Hepatocyte (in vitro differentiated cells): ENCODE data around the gene PRDM16. TPM values are rescaled to one million over a fixed set of nuclear protein-coding genes. Genes with fewer than 3 reads are reported as not detected.

ENCODE experiments used
- DNase-seq: peaks from one replicate; pipeline ENCODE4 v3.0.0-alpha.2; 2016; ENCODE audit warnings: low spot score
- H2AFZ ChIP-seq: fragments of 200-600 bp; sonication (generic); 2 replicates; pipeline ENCODE4 v1.6.0; 2016; ENCODE audit warnings: antibody characterized with exemption, mild to moderate bottlenecking
- H3K27ac ChIP-seq: fragments of 200-600 bp; sonication (generic); 2 replicates; pipeline ENCODE4 v1.5.1; 2016; ENCODE audit warnings: mild to moderate bottlenecking
- H3K27me3 ChIP-seq: fragments of 200-600 bp; sonication (generic); 2 replicates; pipeline ENCODE4 v1.6.1; 2016
- H3K36me3 ChIP-seq: fragments of 200-600 bp; sonication (generic); replicated peaks from 2 replicates; pipeline ENCODE4 v1.5.1; 2016; ENCODE audit warnings: low read depth; ENCODE audit not compliant: insufficient read depth
- H3K4me1 ChIP-seq: fragments of 200-600 bp; sonication (generic); 2 replicates; pipeline ENCODE4 v1.5.1; 2016; ENCODE audit warnings: mild to moderate bottlenecking, moderate library complexity; ENCODE audit not compliant: insufficient read depth
- H3K4me2 ChIP-seq: fragments of 200-600 bp; sonication (generic); 2 replicates; pipeline ENCODE4 v1.6.0; 2016
- H3K4me3 ChIP-seq: fragments of 200-600 bp; sonication (generic); 2 replicates; pipeline ENCODE4 v1.5.1; 2016; ENCODE audit warnings: mild to moderate bottlenecking
- H3K79me2 ChIP-seq: fragments of 200-600 bp; sonication (generic); 2 replicates; pipeline ENCODE4 v1.6.0; 2017; ENCODE audit warnings: mild to moderate bottlenecking
- H3K9me2 ChIP-seq: fragments of 200-600 bp; sonication (generic); replicated peaks from 2 replicates; pipeline ENCODE4 v1.6.0; 2017; ENCODE audit warnings: mild to moderate bottlenecking; ENCODE audit not compliant: insufficient read depth
- H3K9me3 ChIP-seq: fragments of 200-600 bp; sonication (generic); 2 replicates; pipeline ENCODE4 v1.5.1; 2016; ENCODE audit warnings: low read depth, mild to moderate bottlenecking
- H4K20me1 ChIP-seq: fragments of 200-600 bp; sonication (generic); 2 replicates; pipeline ENCODE4 v1.6.0; 2016; ENCODE audit warnings: mild to moderate bottlenecking; ENCODE audit not compliant: insufficient read depth, poor library complexity, severe bottlenecking
- CTCF ChIP-seq: fragments of 200-600 bp; sonication (generic); IDR thresholded peaks from 2 replicates; pipeline ENCODE4 v1.5.1; 2016; ENCODE audit warnings: antibody characterized with exemption, mild to moderate bottlenecking; ENCODE audit not compliant: poor library complexity
- EZH2 ChIP-seq: fragments of 200-600 bp; sonication (generic); IDR thresholded peaks from 2 replicates; pipeline ENCODE4 v1.6.1; 2016; ENCODE audit warnings: antibody characterized with exemption, mild to moderate bottlenecking, borderline replicate concordance
- EZH2phosphoT487 ChIP-seq: fragments of 200-600 bp; sonication (generic); IDR thresholded peaks from one replicate; pipeline ENCODE4 v1.6.1; 2018; ENCODE audit warnings: antibody characterized with exemption, mild to moderate bottlenecking, low read depth, moderate library complexity; ENCODE audit not compliant: unreplicated experiment, severe bottlenecking
- WGBS: methylation state at CpG from one replicate; pipeline ENCODE4 v1.1.6; 2016; ENCODE audit warnings: low lambda C conversion rate; ENCODE audit errors: missing lambda C conversion rate; 5-methylcytosine and 5-hydroxymethylcytosine counted together
- polyA plus RNA-seq: library from polyadenylated mRNA; unstranded; fragments of >200 nt; fragmentation: Nextera tagmentation; extraction: Ambion mirVana; gene quantifications from 2 replicates; pipeline ENCODE4 v1.2.1, GENCODE V29; 2016
- total RNA-seq: library from RNA; depleted of rRNA; stranded (reverse); fragments of >200 nt; gene quantifications from 2 replicates; pipeline ENCODE4 v1.2.3, GENCODE V29; 2014

The PRDM16 gene
- total and polyA plus RNA-seq, 2 experiments from 2014 or later = 8.1 to 9.9 TPM

GRCh38 chr1:3339856-3340255 lies 270.9 kb downstream of the PRDM16 start:
- 97% methylated on average over 12 of the region's 12 CpGs for WGBS
- H3K4me2 ChIP-seq = no peak overlapping the region

GRCh38 chr1:3340548-3341235 lies 271.7 kb downstream of the PRDM16 start:
- no peaks in the 10 kb centered on the region for H4K20me1 ChIP-seq
- H3K27me3 ChIP-seq = no peaks in the 10 kb centered on the region
- H3K4me2 ChIP-seq = no peak overlapping the region
- peaks cover 5% of the 10 kb centered on the region for H3K9me3 ChIP-seq
- no peak for DNase-seq
- 83% methylated on average over 17 of the region's 17 CpGs for WGBS
- H3K36me3 ChIP-seq = no peaks in the 10 kb centered on the region
- no peak overlapping the region for H3K4me3 ChIP-seq
- no peaks in the 10 kb centered on the region for H3K79me2 ChIP-seq
- no peaks in the 10 kb centered on the region for H3K9me2 ChIP-seq
- H3K4me1 ChIP-seq = peaks cover 7% of the 10 kb centered on the region
- H2AFZ ChIP-seq = no peak overlapping the region
- TF ChIP-seq EZH2 (no peak), EZH2phosphoT487 (no peak), CTCF (no peak)
- H3K27ac ChIP-seq = no peak overlapping the region

More at GRCh38 chr1:3339856-3340255, 270.9 kb downstream of the PRDM16 start:
- Histone ChIP-seq H3K79me2 (no peaks in the 10 kb centered on the region), H3K4me3 (no peak overlapping the region), H4K20me1 (no peaks in the 10 kb centered on the region), H3K9me2 (no peaks in the 10 kb centered on the region), H2AFZ (no peak overlapping the region), H3K36me3 (no peaks in the 10 kb centered on the region), H3K4me1 (peaks cover 7% of the 10 kb centered on the region), H3K27ac (no peak overlapping the region), H3K27me3 (no peaks in the 10 kb centered on the region), H3K9me3 (peaks cover 5% of the 10 kb centered on the region)
- DNase-seq = no peak
- no peak for TF ChIP-seq EZH2
- no peak for TF ChIP-seq EZH2phosphoT487
- no peak for TF ChIP-seq CTCF

- Histone ChIP-seq H3K4me1 (peaks cover 7% of the 10 kb centered on the region), H3K4me3 (no peak overlapping the region), H3K79me2 (no peaks in the 10 kb centered on the region), H3K9me2 (no peaks in the 10 kb centered on the region), H3K9me3 (peaks cover 5% of the 10 kb centered on the region), H3K27me3 (no peaks in the 10 kb centered on the region), H3K27ac (no peak overlapping the region), H3K36me3 (no peaks in the 10 kb centered on the region), H2AFZ (no peak overlapping the region), H4K20me1 (no peaks in the 10 kb centered on the region), H3K4me2 (no peak overlapping the region)
- TF ChIP-seq EZH2phosphoT487 = no peak
- no peak for TF ChIP-seq EZH2
- no peak for TF ChIP-seq CTCF
- no peak for DNase-seq
- 93% methylated on average over 26 of the region's 26 CpGs for WGBS
Observed at GRCh38 chr1:3341236-3341994, 272.4 kb downstream of the PRDM16 start.
